ENCODE measurements around the gene CDR2.
"Not testable (repeated sequence)": the region's sequence is repeated elsewhere in the genome, so short reads cannot be mapped to it uniquely, and the experiment has no call there.

CDR2 gene

DNA sequence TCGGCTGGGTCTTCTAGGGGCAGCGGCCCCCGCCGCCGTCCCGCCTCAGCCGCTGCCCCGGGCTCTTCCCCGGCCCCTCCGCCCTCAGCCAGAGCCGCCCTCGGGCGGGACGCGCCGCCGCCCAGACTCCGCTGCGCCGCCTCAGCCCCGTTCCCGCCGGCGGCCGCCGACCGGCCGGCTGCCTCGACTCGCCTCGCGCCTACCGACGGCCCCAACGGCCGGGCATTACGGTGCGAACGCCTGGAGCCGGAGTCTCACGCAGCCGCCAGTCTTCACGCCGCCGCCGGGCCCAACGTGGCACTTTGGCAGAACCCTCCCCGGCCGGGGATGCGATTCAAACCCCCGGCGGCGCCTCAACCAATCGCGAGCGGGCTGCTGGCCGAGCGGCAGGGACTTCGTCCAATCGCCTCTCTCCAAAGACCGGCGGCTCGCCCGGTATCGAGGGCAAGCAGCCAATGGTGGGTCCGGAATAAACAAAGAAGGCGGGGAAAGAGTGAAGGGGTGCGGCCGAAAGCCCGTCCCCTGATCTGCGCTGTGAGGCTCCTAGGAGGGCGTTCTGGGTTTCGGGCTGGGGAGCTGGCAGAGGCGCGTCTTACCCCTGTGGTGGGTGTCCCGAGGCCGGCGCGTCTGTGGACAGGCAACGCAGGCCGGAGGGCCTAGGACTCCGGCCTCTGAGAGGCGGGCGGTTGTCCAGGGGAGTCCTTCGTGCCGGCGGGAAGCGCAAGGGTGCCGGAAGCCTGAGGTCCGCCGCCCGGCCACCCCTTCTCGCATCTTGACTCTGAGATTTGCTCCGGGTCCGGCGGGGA is at the start of gene CDR2:
Gene CDR2, minus strand, starts transcription at position 309 of the 806 bp plus-strand sequence. CDS start 310 bp downstream, outside the sequence.
- DNase-seq: peak; percentile 98

DNA sequence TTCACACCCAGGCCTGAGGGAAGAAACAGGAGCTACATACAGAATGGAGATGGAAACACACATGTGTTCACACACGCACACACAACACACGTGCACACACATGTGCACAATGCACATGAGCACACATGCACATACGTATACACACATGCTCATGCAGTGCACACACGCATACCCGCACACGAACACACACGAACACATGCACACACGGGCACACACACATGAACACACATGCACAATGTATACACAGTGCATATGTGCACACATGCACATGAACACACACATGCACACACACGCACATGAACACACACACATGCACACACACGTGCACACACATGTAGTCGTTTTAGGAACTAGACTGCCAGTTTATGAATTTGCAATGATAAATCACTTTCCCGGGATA is 49.3 kb upstream of the CDR2 start:
- DNase-seq: no peak

DNA sequence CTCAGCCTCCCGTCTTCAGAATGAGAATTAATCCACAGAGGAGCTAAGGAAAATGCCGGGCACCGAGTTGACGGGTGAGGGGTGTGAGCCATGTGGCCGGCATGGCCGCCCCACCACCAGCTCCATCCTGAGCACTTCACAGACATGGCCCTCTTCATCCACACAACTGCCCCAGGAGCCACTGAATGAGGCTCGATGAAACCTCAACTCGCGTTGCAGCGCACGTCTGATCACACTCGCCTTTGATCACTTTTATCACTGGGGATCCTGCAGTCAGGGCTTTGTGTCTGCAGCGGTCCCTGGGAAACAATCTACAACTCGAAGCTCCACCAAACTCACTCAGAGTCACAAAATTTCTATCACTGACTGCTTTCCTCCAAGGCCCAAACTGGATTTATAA is 46.7 kb upstream of the CDR2 start:
- no peak for DNase-seq

DNA sequence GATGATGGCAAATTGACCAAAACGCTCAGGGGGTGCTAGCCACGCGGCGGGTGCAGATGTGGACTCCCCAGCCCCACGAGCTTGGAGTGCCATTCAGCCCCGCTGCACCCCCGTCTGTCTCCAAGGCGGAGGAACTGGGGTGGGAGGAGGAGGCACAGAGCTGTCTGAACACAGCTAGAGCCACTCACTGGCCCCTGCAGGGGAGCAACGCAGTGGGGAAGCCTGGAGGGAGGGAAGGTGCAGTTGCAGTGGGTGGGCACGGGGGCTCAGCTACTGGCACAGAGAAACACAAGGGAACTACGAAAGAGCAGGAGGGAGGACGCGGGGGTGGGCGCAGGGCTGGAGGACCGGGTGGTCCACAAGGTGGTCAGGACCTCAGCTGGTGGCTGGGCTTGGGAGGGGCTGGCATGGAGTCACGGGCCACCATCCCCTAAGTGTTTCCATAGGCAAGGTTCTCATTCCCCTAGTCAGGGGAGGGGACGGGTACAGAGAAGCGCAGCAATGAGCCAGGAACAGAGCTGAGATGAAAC is 46.3 kb upstream of the CDR2 start:
- DNase-seq: no peak

DNA sequence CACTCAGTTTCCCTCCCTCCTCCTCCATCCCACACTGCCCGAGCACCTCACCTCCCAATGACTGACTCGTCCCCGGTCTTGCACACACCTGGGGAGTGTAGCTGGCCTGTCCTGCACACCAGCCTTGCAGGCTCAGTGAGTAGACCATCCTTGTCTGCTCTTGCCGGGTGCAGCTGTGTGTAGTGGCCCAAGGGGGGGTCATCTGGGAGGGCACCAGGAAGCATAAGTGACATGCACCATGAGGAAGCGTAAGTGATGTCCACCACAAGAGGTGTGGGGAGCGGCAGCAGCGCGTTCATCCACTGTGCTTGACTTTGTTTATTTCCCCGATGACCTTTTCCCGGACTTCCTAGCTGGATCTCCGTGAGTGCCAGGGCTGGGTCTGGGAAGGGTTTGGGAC is 45.5 kb upstream of the CDR2 start:
- DNase-seq: no peak

DNA sequence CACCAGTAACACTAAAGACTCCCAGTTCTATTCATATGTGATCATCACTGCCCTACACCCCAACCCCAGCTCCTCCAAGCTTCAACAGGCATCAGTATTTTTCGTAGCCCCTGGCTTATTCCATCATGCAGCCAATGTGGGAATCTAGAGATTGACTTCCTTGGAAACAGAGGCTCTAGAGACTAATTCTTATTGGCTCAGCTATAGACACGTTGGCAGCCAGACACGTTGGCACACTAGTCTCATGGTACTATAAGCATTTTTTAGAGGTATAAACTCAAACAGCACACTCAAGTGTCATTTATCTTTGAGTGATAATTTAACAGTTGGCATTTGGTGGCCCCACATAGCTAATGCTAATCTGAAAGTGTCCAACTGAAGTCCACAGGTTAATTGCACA is 44.4 kb upstream of the CDR2 start:
- no peak for DNase-seq

DNA sequence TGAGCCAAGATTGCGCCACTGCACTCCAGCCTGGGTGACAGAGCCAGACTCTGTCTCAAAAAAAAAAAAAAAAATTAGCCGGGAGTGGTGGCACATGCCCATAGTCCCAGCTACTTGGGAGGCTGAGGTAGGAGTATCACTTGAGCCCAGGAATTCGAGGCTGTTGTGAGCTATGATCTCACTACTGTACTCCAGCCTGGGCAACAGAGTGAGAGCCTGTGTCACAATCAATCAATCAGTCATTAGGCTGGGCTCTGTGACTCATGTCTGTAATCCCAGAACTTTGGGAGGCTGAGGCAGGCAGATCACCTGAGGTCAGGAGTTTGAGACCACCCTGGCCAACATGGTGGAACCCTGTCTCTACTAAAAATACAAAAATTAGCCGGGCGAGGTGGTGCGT is 43.4 kb upstream of the CDR2 start:
- not testable (repeated sequence) for DNase-seq

DNA sequence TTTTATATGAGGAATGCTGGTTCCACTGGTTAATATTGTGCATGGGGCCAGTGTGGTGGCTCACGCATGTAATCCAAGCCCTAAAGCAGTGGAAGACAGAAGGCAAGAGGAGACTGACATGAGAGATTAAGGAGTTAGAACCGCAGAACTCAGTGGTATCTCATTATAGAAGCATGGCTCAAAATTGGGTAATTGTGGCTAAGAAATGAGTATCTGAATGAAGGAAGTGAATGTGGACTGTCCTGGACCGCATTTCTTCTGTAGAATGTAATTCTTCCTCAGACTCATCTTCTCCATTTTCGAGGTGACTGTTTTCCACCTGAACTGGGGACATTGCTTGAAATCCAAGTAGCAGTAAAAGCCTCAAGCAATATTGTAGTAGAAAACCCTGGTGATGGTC is 42.6 kb upstream of the CDR2 start:
- DNase-seq: no peak

DNA sequence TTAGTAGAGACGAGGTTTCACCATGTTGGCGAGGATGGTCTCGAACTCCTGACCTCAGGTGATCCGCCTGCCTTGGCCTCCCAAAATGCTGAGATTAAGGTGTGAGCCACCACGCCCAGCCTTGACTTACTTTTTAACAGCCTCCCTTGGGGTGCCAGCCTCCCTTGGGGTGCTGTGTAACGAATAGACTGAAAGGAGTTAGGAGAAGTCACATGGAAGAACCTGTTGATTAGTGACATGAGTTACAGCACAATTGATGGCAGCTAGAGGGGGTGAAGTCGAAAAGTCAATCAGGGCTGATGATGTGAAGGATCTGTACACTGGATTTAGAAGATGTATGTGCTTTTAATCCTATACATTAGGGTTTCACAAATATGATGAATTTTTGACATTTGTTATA is 39.4 kb upstream of the CDR2 start:
- DNase-seq: no peak

DNA sequence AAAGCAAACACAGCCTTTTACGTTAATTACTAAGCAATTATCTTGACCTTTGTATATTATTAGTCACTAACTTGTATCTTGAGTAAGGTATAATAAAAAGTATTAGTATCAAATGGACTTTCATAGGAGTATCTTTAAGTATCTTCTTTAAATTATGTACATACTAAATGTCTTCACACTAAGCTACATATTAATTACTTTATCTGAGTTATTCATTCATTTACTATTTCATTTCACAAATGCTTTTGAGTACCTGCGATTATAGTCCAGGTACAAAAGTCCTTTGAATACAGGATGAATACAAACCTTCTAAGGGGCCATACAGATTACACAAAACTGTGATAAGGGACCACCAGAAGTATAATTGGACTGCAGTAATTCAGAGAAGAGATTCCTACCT is 33.1 kb upstream of the CDR2 start:
- DNase-seq: no peak

DNA sequence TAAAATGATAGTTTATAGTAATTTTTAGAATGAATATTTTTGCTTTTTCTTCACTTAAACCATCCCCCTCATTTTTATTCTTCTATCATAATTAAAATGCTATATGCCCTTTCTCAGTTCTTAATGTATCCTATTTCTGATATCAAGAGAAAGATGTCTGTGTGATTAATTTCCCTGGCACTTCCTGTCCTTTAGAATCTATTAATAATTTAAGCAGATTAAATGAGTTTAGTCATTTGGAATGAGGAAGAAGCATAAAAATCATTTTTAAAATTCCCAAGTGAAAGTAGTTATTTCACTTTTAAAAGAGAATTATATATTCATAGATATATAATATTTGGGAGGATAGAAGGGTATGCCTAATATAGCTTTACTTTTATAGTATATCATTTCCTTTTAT is 27.8 kb upstream of the CDR2 start:
- no peak for DNase-seq

DNA sequence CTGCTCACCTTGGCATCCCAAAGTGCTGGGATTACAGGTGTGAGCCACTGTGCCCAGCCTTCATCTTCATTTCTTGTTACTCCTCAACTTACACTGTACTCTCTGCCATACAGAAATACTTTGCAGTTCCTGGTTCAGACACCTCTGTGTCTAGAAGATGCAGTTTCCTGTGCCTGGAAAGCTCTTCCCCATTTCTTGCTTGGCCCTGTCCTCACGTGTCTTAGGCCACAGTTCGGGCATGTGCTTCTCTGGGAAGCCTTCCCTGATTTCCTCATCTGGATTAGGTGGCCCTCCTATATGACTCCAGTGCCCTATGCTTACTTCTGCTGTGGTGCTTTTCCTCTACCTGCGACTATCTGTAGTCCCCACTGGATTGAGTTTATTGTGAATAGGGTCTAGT is 26.5 kb upstream of the CDR2 start:
- DNase-seq: no peak

DNA sequence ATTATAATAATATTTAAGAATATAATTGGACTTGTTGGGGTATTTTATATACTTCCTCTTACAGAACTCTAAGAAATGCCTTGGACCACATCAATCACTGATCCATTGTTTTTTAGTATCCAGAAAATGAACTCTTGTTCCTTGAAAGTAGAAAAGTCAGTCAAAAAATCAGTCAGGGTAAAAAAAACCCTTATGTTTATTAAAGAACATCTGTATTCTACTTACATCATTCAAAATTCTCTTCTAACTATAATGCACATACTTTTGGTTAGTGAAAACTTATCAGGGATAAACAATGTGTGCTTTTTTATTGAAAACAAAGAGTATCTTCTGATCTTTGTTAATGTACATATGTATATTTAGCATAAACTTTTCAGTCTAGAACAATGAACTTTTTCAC is 23.5 kb upstream of the CDR2 start:
- DNase-seq: no peak

DNA sequence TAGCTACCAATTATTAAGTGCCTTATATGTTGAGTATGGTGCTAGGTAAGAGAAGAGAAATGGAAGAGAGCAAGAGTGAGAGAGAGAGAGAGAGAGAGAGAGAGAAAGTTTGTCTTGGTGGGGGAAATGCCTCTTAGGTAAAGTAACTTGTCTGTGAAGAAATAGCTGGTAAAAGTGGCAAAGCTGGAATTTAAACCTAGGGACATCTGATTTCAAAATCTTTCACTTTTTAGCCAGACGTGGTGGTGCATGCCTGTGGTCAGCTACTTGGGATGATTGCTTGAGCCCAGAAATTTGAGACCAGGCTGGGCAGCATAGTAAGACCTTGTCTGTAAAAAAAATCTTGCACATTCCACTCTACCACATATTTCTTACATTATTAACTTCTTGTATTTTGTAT is 23.0 kb upstream of the CDR2 start:
- no peak for DNase-seq

DNA sequence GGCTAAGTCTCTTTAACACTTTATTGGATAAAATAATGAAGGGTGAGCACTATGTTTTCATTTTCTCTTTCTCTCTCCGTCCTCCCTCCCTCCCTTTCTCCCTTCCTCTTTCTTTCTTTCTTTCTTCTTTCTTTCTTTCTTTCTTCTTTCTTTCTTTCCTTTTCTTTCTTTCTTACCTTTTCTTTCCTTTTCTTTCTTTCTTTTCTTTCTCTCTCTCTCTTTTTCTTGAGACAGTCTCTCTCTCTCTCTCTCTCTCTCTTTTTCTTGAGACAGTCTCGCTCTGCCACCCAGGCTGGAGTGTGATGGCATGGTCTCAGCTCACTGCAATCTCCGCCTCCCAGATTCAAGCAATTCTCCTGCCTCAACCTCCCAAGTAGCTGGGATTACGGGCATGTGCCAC is 21.5 kb upstream of the CDR2 start:
- no peak for DNase-seq

DNA sequence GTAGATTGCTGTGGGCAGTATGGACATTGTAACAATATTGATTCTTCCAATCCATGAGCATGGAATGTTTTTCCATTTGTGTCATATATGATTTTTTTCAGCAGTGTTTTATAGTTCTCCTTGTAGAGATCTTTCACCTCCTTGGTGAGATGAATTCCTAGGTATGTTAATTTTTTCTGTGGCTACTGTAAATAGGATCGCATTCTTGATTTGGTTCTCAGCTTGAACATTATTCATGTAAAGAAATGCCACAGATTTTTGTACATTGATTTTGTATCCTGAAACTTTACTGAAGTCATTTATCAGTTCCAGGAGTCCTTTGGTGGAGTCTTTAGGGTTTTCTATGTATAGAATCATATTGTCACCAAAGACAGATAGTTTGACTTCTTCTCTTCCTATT is 19.7 kb upstream of the CDR2 start:
- no peak for DNase-seq

DNA sequence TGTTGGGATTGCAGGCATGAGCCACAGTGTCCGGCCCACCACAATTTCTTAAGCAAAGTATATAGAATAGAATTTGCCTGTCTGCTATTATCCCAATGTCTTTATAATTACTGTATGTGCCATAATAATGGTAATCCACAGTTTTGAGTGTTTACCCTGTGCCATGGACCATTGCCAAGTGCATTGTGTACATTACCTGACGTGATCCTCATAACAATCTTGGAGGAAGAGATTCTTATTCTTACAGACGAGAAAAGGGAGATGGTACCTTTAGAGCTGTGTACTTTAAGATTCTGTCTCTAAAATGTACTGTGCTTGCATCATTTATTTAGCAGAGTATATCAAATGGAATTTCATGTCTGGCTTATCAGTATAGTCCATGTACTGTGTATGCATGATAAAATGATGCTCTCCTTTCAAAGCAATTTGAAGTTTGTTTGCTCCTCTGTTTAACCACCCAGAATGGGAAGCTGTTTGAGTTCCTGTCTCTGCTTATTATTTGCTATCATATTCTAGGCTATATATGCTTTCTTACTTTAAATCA is 13.8 kb upstream of the CDR2 start:
- DNase-seq: no peak

DNA sequence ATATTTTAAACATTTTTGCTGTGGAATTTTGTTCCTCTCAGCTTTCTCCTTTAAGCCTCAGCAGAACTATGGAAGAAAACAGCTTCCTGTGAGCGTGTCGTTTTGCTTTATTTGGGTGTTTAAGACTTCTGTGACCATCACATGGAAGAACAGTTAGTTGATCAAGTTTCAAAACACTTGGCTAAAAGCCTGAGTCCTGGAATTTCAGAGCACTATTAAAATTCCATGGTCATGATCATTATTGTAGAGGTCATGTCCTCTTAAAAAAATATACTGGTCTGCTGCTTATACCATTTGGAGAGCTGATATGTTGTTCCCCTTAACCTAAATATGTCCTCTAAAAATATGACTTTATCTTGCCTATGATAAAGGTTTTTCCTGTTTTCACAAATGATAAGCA is 12.6 kb upstream of the CDR2 start:
- DNase-seq: no peak

DNA sequence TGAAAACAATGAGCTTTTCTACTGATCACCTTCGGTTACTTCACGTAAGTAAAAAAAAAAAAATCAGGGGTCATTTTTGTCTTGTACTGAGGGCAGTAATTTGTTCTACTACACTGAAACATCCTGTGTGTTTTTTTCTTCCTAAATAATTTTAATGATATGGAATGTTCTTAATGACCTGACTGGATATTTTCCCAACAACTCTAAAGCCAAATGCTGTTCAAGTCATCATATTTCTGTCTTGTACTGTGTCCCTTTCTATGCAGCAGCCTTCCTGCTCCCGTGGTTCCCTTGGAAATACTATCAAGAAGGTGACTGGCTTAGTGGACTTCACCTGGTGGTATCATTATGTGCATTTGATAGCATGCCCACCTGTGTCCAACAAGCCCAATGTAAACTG is 10.8 kb upstream of the CDR2 start:
- DNase-seq: no peak

DNA sequence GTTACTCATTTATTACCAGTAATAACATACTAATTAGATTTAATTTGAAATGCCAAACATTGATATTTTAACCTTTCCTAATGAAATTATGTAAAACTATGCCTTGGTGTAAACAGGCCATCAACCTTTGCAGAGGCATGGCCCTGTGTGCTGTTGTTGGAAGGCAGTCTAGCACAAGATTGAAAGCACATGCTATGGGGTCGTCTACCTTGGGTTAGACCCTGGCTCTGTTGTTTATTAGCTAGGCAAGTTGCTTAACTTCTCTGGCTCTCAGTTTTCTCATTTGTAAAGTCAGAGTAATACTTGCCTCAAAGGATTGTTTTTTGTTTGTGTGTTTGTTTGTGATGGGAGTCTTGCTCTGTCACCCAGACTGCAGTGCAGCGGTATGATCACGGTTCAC is 9.4 kb upstream of the CDR2 start:
- no peak for DNase-seq

DNA sequence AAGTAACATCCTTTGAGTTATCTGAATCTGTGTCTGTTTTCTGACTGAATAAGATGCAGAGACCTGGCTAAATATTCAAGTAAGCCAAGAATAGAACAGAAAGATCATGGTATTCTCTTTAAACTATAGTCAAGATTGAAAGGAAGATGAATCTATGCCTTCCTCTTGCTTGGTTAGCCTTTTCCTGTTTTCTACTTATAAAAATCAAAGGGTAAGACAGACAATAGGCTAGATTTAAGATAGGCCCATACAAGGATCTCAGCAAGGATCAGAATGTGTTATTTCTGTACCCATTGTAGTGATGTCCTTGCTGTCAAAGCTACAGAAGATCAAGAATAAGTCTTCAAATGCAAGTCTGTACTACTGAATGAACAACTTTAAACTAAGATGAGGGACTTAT is 7.0 kb upstream of the CDR2 start:
- DNase-seq: peak; percentile 25

DNA sequence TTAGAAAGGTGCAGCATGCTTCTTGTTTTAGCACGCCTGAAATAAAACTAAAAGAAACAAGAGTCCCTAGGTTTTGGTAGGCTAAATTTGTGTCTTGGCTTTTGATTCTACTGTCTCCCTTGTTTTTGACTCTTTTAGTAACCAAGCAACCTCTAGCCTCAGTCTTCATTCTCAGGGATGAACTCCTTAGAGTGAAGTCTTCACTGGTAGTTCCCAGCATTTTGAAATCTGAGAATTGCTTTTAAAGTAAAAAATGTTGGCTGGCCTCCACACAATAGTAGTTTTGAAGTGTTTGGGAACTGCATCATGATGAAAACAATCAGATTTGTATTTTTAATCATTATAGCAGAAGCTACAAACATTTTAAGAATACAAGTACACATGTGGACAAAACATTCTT is 6.1 kb upstream of the CDR2 start:
- DNase-seq: no peak

DNA sequence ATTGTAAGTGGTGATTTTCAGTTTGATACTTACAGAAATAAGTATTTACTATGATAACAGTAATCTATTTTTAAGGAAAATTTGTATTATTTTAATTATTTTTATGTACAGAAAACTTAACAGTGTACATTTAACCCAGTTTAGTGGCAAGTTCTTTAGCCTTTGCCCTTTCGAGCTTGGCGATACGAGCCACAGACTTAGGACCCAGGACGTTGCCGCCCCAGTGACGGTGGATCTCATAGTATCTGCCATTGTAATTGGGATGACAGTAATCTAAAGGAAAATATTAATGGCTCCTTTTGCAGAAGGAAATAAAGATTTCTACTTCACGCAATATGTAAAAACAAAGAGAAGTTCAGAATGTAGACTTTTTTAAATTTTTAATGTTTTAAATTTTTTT is 5.2 kb upstream of the CDR2 start:
- DNase-seq: no peak

DNA sequence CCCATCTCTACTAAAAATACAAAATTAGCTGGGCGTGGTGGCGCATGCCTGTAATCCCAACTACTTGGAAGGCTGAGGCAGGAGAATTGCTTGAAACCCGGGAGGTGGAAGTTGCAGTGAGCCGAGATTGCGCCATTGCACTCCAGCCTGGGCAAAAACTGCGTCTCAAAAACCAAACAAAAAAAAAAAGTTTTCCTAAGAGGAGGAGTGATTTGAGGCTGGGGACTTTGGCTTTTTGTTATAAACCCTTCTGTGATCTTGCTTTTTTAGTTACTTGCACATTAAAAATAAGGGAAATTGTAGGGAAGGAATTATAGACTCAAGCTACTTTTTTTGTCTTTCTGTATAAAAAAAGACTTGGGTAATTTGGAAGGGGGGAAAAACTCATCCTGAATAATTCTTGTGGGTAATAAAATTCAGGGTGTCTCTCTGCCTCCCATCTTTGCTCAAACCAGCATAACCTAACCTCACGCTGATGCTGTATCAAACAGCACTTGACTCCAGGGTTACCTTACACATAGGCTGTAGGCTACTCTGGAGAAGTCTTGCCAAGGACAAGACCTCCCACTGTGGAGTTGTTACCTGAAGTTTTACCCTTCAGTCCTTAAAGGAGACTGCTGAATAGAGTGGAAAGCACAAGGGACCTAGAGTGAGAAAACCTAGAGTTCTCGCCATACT is 1.7 kb upstream of the CDR2 start:
- no peak for DNase-seq
